NOMO-1 treated with DMSO at 0.1 percent for 48 hours (cell line): ENCODE measurements around the gene CNTFR.

Source experiments
- DNase-seq: peaks from one replicate; lab custom pipeline; 2025; ENCODE audit not compliant: unreplicated experiment; lab: John Stamatoyannopoulos, UW

The CNTFR gene

GRCh38 chr9:34572628-34573027 lies 16.9 kb downstream of the CNTFR start:
- no peak for DNase-seq

GRCh38 chr9:34572092-34572491 lies 17.4 kb downstream of the CNTFR start:
- DNase-seq, result no peak

DNA sequence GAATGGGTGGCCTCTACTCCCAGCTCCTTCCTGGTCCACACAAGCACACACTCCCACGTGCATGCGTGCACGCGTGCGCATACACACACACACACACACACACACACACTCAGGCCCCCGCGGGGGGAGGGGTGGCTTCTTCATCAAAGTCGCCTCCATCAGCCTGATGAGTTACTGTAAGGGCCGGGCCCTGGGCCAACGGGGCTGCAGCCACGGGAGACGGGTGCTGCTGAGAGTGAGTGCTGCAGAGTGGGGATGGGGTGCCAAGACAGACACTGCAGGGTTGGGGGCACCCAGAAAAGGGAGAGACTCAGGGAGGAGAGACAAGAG lies 18.1 kb downstream of the CNTFR start:
- no peak for DNase-seq

- DNase-seq, result no peak
Observed at GRCh38 chr9:34570809-34571480, 18.6 kb downstream of the CNTFR start.

DNA sequence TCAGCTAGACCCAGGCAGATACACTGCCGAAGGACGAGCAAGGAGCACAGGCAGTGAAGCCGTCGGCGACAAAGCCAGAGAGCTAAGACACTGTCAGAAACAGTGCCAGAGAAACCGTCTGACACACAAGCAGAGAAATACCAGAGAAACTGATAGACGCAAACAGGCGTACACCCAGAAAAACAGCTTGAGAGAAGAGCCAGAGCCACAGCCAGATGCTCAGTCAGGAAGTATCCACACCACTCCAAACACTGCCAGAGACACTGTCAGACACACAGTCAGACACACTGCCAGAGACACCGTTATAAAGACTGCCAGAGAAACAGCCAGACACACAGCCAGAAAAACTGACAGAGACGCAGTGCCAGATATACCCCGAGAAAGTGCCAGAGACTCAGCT lies 19.1 kb downstream of the CNTFR start:
- no peak for DNase-seq

DNA sequence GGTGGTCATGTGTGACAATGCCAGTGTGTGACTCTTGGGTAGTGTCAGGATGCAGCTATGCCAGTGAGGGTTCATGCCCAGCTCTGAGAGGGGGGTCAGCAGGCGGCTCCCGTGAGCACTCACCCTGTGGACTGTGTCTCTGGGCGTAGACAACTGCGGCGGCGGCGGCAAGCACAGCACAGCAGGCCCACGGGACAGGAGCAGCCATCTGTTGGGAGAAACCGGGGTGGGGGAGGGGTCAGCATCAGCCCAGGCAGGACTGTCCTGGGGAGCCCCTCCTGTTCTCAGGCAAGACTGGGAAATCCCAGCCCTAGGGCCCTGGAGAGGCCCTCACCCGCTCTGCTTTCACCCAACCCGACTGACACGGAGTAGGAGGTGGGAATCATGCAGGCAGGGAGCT lies 20.8 kb downstream of the CNTFR start:
- DNase-seq, result no peak

DNA sequence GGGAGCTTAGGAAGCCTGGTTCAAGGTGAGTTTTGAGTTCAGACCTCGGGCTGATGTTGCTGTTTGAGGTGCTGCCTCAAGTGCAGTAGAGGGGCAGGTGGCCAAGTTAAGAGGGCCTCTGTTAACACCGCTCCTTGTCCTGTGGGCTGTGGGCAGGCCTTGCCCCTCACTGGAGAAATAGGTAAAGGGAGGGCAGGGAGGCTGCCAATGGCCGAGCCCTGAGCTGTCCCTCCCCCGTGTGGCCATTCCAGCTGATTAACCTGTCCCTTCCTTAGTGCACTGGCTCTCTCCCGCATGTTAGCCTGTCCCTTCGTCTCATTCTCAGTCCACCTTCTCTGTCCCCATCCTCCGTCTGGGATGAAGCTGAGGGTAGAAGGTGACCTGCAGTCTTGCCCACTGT lies 21.4 kb downstream of the CNTFR start:
- DNase-seq, result no peak

GRCh38 chr9:34566972-34567371 lies 22.6 kb downstream of the CNTFR start:
- no peak for DNase-seq

- no peak for DNase-seq
Observed at GRCh38 chr9:34566322-34566721, 23.2 kb downstream of the CNTFR start.

DNA sequence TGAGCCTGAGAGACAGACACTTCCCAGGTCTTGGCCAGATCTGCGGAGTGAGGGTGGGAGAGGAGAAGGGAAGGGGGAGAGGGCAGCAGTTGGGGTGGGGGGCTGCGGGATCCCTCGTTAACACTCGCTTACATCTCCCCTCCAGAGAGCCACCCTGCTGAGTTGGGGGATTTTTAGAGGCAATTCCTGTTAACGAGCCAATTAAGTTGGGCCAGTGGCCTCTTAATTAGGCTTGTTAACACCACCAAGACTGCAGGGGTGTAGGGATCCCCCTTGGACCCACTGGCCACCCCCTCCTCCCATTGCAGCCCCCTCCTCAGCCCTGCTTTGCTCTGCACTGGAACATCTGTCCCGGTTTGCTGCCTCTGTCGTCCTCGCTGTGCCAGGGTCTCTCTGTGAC lies 23.7 kb downstream of the CNTFR start:
- no peak for DNase-seq

GRCh38 chr9:34564617-34565016 lies 24.9 kb downstream of the CNTFR start:
- DNase-seq, result no peak

DNA sequence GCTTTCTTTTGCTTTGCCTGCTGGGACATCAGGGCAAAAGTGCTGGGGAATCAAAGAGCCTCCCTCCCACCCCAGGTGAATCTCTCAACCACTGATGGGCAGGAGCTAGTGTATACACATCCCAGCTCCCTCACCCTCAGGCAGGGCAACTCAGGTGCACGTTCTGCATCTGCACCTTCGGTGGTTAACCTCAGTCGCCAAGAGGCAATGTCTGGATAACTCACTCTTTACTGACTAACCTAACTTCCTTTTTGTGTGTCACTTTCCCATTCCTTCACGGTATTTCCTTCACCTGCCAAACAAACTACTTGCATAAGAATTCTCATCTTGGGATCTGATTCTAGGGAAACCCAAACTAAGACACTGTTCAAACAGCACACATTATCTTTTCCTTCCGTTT lies 26.3 kb downstream of the CNTFR start:
- no peak for DNase-seq

- no peak for DNase-seq
Observed at GRCh38 chr9:34562135-34562745, 27.3 kb downstream of the CNTFR start.

DNA sequence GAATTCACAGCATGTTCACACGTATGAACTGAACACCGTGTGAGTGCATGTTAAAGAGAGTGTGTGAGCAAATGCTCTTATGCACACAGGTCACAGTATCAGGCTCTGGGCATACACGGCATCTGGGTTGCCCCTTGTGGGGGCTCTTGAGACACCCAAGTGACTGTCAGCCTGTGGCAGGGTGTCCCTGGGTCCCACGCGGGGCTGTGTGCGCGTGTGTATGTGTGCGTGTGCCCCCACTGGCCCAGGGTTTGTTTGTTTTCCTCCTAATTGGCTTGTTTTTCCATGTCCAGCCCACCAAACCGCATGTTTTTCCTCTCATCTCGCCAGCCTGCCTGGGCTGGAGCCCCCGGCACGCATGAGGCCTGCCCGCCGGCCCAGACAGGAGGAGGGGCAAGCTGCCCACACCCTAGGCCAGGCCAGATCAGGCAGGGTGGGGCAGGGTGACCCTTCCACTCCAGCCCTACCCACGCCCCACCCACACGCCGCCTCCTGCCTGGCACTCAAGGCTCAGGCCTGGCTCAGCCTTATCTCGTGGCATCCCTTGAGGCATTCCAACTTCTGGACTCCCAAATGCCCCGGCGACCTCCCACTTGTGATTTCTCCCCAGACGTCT lies 28.8 kb downstream of the CNTFR start:
- no peak for DNase-seq

- DNase-seq, result no peak
Observed at GRCh38 chr9:34559624-34560455, 29.7 kb downstream of the CNTFR start.

DNA sequence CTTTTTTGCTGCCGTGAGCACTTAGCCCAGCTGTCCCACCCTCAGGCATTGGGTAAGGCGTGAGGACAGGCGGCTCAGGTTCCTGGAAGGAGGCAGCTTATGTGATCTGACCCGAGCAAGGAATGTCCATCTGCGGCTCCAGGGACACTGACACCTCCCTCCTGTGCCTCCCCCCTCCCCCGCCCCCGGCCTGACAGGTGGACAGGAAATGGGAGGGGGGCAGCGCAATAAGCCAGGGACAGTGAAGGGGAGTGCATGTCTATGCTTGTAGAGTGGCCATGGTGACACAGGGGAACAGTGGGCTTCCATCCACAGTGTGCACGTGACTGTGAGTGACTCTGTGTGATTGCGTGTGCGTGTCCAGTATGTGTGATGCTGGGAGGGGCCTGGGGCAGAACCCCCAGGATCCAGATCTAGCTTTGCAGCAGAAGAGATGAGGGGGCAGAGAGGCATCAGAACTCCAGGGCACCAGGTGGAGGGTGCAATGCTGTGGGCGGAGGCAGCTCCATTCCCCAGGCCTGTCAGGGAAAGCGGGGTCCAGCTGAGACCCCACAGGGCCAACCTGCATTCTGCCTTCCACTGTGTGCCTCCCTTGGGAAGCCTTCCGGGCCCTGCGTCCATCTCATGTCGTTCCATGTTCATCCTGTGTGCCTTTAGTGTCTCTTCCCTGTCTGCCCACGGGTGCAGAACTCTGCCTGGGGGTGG lies 30.5 kb downstream of the CNTFR start:
- DNase-seq, result no peak

GRCh38 chr9:34558364-34558763 lies 31.2 kb downstream of the CNTFR start:
- no peak for DNase-seq

DNA sequence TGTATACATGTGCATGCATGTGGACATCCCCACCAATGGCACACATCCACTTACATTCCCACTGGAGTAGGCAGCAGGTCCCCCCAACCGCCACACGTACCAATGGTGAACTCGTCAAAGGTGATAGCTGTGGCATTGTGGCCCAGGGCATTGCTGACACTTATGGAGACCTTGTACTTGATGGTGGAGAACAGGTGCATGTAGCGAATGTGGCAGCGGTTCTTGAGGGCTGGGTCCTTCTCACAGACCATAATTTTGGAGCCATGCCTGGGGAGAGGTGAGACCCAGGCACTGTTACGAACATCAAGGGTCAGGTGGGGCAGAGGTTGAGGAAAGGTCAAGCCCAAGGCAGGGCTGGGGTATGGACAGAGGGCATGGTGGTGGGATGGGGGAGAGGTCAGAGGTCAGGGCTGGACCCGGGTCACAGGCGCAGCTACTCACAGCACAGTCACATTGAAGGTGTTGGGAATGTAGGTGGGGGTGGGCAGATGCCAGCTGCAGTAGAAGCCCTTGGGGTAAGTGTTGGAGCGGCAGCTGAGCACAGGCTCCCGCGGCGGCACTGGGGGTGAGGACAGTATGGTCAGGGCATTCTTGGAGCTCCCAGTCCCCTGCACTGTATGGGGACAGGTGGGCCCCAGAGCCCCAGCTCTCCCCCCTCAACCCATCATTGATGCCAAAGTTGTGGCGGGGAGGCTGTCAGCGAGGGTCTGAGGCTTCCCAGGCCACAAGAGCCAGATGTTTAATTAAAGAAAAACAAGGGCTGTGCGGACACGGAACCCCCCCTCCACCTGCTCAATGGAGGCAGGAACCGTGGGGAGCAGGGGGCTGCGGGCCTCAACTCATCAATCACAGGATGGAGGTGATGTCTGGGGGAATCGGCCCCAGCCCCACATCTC lies 31.9 kb downstream of the CNTFR start:
- DNase-seq, result no peak

DNA sequence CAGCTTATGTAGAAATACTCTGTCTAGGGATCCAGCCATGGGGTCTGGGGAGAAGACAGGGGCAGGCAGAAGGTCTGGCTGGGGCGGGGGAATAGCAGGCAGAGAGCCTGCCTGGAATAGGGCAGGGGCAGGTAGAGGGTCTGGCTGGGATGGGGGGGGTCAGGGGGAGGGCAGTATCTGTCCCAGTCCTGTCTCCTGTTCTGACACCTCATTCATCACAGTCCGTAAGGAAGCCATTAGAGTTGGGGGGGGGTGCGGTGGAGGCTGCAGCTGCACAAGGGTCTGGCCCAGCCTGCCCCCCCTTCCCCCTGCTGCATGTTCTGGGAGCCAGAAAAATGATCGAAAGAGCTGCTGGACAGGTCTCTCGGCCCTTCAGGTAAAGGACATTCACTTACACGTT lies 32.6 kb downstream of the CNTFR start:
- DNase-seq, result no peak

GRCh38 chr9:34555936-34556525 lies 33.5 kb downstream of the CNTFR start:
- no peak for DNase-seq
